ENCODE measurements around the gene ELOF1.

DNA sequence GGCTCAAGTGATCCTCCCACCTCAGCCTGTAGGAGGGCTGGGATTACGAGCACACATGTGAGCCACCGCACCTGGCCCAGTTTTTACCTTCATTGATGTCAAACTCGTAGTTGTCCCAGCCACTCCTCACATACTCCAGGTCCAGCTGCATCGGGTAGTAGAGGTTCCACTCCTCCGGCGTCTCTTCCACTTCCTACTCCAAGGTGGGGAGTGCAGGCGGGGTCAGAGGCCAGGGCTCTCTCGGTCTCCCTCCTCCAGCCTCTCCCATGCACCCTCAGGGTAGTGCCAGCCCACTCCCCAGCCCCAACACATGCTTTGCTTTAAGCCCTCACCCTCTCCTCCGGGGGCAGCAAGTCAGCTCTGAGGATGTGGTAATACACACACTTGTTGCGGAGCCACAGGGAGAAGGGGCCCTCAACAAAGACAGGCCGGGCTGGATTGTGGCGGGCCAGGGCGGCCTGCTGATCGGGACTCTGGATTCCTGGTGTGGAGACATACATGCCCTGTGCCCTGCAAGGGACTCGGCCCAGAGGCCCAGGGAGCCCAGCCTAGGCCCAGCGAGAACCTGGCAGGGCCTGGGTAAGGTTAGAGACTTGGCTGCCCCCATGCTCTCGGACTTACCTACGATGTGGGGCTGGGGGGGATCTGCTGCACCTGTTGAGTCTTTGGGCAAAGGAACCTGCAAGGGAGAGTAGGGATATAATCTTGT is 51.5 kb downstream of the ELOF1 start:
- TF ChIP-seq, protein P1, sequence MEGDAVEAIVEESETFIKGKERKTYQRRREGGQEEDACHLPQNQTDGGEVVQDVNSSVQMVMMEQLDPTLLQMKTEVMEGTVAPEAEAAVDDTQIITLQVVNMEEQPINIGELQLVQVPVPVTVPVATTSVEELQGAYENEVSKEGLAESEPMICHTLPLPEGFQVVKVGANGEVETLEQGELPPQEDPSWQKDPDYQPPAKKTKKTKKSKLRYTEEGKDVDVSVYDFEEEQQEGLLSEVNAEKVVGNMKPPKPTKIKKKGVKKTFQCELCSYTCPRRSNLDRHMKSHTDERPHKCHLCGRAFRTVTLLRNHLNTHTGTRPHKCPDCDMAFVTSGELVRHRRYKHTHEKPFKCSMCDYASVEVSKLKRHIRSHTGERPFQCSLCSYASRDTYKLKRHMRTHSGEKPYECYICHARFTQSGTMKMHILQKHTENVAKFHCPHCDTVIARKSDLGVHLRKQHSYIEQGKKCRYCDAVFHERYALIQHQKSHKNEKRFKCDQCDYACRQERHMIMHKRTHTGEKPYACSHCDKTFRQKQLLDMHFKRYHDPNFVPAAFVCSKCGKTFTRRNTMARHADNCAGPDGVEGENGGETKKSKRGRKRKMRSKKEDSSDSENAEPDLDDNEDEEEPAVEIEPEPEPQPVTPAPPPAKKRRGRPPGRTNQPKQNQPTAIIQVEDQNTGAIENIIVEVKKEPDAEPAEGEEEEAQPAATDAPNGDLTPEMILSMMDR (IDR thresholded peaks at IDR 0.05): no peak
- TF ChIP-seq POLR2A (IDR thresholded peaks at IDR 0.05): no peak
